HG03196 (cell line): ENCODE measurements around the gene NEB.

ENCODE experiments used
- ATAC-seq: cut with Tn5 transposase; IDR thresholded peaks from one replicate; pipeline ENCODE4 v1.9.1; 2021; ENCODE audit not compliant: unreplicated experiment

The NEB gene

GRCh38 chr2:151733771-151734672 lies at the start of gene NEB:
Gene NEB (minus strand): TSS chr2:151734476. CDS start chr2:151733156, 1,320 bp downstream.
- no peak for ATAC-seq

- ATAC-seq: no peak
These were observed 48.9 kb upstream of the NEB start for GRCh38 chr2:151783133-151783520.

GRCh38 chr2:151782378-151783132 lies 48.3 kb upstream of the NEB start:
- ATAC-seq: no peak

GRCh38 chr2:151781642-151782041 lies 47.4 kb upstream of the NEB start:
- no peak for ATAC-seq

- ATAC-seq: no peak
These were observed 46.7 kb upstream of the NEB start for GRCh38 chr2:151780938-151781337.

- ATAC-seq: no peak
These were observed 43.7 kb upstream of the NEB start for GRCh38 chr2:151777935-151778334.

- ATAC-seq: no peak
These were observed 43.2 kb upstream of the NEB start for GRCh38 chr2:151777487-151777886.

- ATAC-seq: no peak
These were observed 42.1 kb upstream of the NEB start for GRCh38 chr2:151776367-151776766.

GRCh38 chr2:151775057-151775740 lies 40.9 kb upstream of the NEB start:
- ATAC-seq: no peak

- no peak for ATAC-seq
These were observed 40.2 kb upstream of the NEB start for GRCh38 chr2:151774506-151774905.

- ATAC-seq: peak; percentile 94
These were observed 37.5 kb upstream of the NEB start for GRCh38 chr2:151771599-151772358.

GRCh38 chr2:151770995-151771394 lies 36.7 kb upstream of the NEB start:
- ATAC-seq: no peak

GRCh38 chr2:151769606-151770005 lies 35.3 kb upstream of the NEB start:
- no peak for ATAC-seq

GRCh38 chr2:151767536-151767935 lies 33.3 kb upstream of the NEB start:
- ATAC-seq: no peak

- ATAC-seq: peak; percentile 55
These were observed 32.3 kb upstream of the NEB start for GRCh38 chr2:151766437-151767153.

- ATAC-seq: no peak
These were observed 31.6 kb upstream of the NEB start for GRCh38 chr2:151765760-151766410.

- no peak for ATAC-seq
These were observed 28.4 kb upstream of the NEB start for GRCh38 chr2:151762694-151763093.

GRCh38 chr2:151761687-151762086 lies 27.4 kb upstream of the NEB start:
- no peak for ATAC-seq

GRCh38 chr2:151761193-151761592 lies 26.9 kb upstream of the NEB start:
- no peak for ATAC-seq
